Astrocyte (in vitro differentiated cells and primary cell): ENCODE measurements around the gene MAP3K14.

Source experiments
- CTCF ChIP-seq: IDR thresholded peaks from 2 replicates; pipeline ENCODE4 v1.5.1; 2011; ENCODE audit warnings: low read depth, mild to moderate bottlenecking, inconsistent platforms, low read length, moderate library complexity; ENCODE audit not compliant: insufficient read depth
- EZH2 ChIP-seq: IDR thresholded peaks from 2 replicates; pipeline ENCODE4 v1.6.1; 2012; ENCODE audit warnings: mild to moderate bottlenecking, low read length, inconsistent platforms; ENCODE audit not compliant: insufficient read depth

- TF ChIP-seq CTCF (no peak), EZH2 (no peak)
Measured at GRCh38 chr17:45257115-45257514, 59.7 kb downstream of the MAP3K14 start.
